ENCODE measurements around the gene ZNF362. TPM values are rescaled to one million over a fixed set of nuclear protein-coding genes. Genes with fewer than 3 reads are reported as not detected.

ZNF362 gene
- total and polyA plus RNA-seq, 2 of the 13 experiments (the other 11 are each of a cell fraction or from before 2014, with no cell fraction given): 8.3 to 14.2 TPM

- no TSS peak for BruUV-seq (replicated peaks)
- ATAC-seq: no peak
- Histone ChIP-seq H3K4me1 (ENCODE audit: insufficient read depth, low read length) (peaks cover 35% of the 10 kb centered on the region), H2AFZ (ENCODE audit: low read length) (no peak overlapping the region), H3K9me3 (ENCODE audit: low read length) (no peaks in the 10 kb centered on the region), H4K20me1 (ENCODE audit: insufficient read depth, low read length) (peaks cover 54% of the 10 kb centered on the region), H3K27ac (ENCODE audit: extremely low read length, insufficient read depth, low read length) (no peak overlapping the region), H3K27me3 (ENCODE audit: control insufficient read depth in 1 of 2, insufficient read depth in 2 of 2, low read length in 2 of 2) (no peaks in the 10 kb centered on the region), H3K79me2 (ENCODE audit: insufficient read depth, low read length) (peaks cover 27% of the 10 kb centered on the region), H3K4me3 (replicated peaks in 1 of 3; ENCODE audit: insufficient read depth in 1 of 3, low read depth in 2 of 3, low read length in 3 of 3) (no peak overlapping the region), H3K4me2 (ENCODE audit: low read depth, low read length) (no peak overlapping the region), H3K9ac (ENCODE audit: insufficient read depth, low read depth, low read length) (no peak overlapping the region), H3K36me3 (replicated peaks in 1 of 2; ENCODE audit: control insufficient read depth in 1 of 2, insufficient read depth in 2 of 2, low read length in 2 of 2) (peaks cover 41 to 84% of the 10 kb centered on the region in 2 experiments)
- ChIA-PET POLR2A (interaction anchor here (1.2 kb wide), 2 partner anchors 10 to 33 kb away, joined by 3 read pairs; no protein-coding TSS in a partner anchor), CTCF (ENCODE audit: low intra/inter-chr PET ratio, low total read pairs) (no interaction called here)
- intact Hi-C loops (cut with micrococcal nuclease; ENCODE audit: unreplicated experiment) (no loop called here), in situ Hi-C loops (cut with HindIII; ENCODE audit: extremely low pct_ligation_motif_present, low pct_unique_long_range_greater_than_20kb) (no loop called here)
- FAIRE-seq: no peak
- WGBS (ENCODE audit: low lambda C conversion rate): 88% methylated on average over 3 of the region's 7 CpGs
- no peak for DNase-seq (ENCODE audit: low spot score)
- TF ChIP-seq FOXK1 (CRISPR knock-in tag; IDR thresholded peaks at IDR 0.05; ENCODE audit: borderline replicate concordance, low read depth) (no peak), ZSCAN9 (CRISPR knock-in tag; IDR thresholded peaks at IDR 0.05; ENCODE audit: borderline replicate concordance) (no peak), RAD21 (CRISPR knock-in tag; IDR thresholded peaks at IDR 0.05) (no peak), GATA4 (IDR thresholded peaks at IDR 0.05; ENCODE audit: borderline replicate concordance, low read depth) (no peak), REPIN1 (CRISPR knock-in tag; IDR thresholded peaks at IDR 0.05; ENCODE audit: borderline replicate concordance, low read depth) (no peak), GZF1 (CRISPR knock-in tag; IDR thresholded peaks at IDR 0.05) (no peak), TMF1 (CRISPR knock-in tag; IDR thresholded peaks at IDR 0.05; ENCODE audit: low read depth) (no peak), AHDC1 (CRISPR knock-in tag; IDR thresholded peaks at IDR 0.05; ENCODE audit: borderline replicate concordance) (no peak), SSRP1 (CRISPR knock-in tag; IDR thresholded peaks at IDR 0.05) (no peak), ZNF768 (CRISPR knock-in tag; IDR thresholded peaks at IDR 0.05) (no peak), ZMAT5 (CRISPR knock-in tag; IDR thresholded peaks at IDR 0.05; ENCODE audit: borderline replicate concordance, low read depth) (no peak), REL (CRISPR knock-in tag; conservative IDR thresholded peaks at IDR 0.05) (no peak), YEATS2 (CRISPR knock-in tag; IDR thresholded peaks at IDR 0.05; ENCODE audit: borderline replicate concordance) (no peak), PRMT3 (CRISPR knock-in tag; IDR thresholded peaks at IDR 0.05; ENCODE audit: borderline replicate concordance, low read depth) (no peak)
- TF ChIP-seq, protein P1, sequence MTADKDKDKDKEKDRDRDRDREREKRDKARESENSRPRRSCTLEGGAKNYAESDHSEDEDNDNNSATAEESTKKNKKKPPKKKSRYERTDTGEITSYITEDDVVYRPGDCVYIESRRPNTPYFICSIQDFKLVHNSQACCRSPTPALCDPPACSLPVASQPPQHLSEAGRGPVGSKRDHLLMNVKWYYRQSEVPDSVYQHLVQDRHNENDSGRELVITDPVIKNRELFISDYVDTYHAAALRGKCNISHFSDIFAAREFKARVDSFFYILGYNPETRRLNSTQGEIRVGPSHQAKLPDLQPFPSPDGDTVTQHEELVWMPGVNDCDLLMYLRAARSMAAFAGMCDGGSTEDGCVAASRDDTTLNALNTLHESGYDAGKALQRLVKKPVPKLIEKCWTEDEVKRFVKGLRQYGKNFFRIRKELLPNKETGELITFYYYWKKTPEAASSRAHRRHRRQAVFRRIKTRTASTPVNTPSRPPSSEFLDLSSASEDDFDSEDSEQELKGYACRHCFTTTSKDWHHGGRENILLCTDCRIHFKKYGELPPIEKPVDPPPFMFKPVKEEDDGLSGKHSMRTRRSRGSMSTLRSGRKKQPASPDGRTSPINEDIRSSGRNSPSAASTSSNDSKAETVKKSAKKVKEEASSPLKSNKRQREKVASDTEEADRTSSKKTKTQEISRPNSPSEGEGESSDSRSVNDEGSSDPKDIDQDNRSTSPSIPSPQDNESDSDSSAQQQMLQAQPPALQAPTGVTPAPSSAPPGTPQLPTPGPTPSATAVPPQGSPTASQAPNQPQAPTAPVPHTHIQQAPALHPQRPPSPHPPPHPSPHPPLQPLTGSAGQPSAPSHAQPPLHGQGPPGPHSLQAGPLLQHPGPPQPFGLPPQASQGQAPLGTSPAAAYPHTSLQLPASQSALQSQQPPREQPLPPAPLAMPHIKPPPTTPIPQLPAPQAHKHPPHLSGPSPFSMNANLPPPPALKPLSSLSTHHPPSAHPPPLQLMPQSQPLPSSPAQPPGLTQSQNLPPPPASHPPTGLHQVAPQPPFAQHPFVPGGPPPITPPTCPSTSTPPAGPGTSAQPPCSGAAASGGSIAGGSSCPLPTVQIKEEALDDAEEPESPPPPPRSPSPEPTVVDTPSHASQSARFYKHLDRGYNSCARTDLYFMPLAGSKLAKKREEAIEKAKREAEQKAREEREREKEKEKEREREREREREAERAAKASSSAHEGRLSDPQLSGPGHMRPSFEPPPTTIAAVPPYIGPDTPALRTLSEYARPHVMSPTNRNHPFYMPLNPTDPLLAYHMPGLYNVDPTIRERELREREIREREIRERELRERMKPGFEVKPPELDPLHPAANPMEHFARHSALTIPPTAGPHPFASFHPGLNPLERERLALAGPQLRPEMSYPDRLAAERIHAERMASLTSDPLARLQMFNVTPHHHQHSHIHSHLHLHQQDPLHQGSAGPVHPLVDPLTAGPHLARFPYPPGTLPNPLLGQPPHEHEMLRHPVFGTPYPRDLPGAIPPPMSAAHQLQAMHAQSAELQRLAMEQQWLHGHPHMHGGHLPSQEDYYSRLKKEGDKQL (CRISPR knock-in tag; IDR thresholded peaks at IDR 0.05; ENCODE audit: low read depth): no peak
Observed at GRCh38 chr1:33330906-33331305, 74.6 kb downstream of the ZNF362 start.

Measured in HepG2 (cell line).